Keratinocyte (primary cell): ENCODE measurements around the gene ZNF777.

Experiments used
- EZH2 ChIP-seq: IDR thresholded peaks from one replicate; pipeline ENCODE4 v1.6.1; 2012; ENCODE audit warnings: inconsistent platforms, mild to moderate bottlenecking, low read length, moderate library complexity
- TF ChIP-seq, protein P1 (sequence below), 3 experiments: IDR thresholded peaks in 1 of 3; conservative IDR thresholded peaks in 1 of 3; optimal IDR thresholded peaks in 1 of 3; 2 replicates in 2 of 3; 3 replicates in 1 of 3; pipeline versions ENCODE3 to v1.5.1; 2011; ENCODE audit warnings: low read length in 3 of 3, mild to moderate bottlenecking in 3 of 3, moderate library complexity in 2 of 3, control low read depth in 1 of 3, inconsistent platforms in 1 of 3; ENCODE audit not compliant: insufficient read depth in 2 of 3; ENCODE audit errors: extremely low read depth in 1 of 3

- no peak for TF ChIP-seq EZH2
- TF ChIP-seq, protein P1, sequence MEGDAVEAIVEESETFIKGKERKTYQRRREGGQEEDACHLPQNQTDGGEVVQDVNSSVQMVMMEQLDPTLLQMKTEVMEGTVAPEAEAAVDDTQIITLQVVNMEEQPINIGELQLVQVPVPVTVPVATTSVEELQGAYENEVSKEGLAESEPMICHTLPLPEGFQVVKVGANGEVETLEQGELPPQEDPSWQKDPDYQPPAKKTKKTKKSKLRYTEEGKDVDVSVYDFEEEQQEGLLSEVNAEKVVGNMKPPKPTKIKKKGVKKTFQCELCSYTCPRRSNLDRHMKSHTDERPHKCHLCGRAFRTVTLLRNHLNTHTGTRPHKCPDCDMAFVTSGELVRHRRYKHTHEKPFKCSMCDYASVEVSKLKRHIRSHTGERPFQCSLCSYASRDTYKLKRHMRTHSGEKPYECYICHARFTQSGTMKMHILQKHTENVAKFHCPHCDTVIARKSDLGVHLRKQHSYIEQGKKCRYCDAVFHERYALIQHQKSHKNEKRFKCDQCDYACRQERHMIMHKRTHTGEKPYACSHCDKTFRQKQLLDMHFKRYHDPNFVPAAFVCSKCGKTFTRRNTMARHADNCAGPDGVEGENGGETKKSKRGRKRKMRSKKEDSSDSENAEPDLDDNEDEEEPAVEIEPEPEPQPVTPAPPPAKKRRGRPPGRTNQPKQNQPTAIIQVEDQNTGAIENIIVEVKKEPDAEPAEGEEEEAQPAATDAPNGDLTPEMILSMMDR (optimal IDR thresholded peaks at IDR 0.05 in 1 of 3, IDR thresholded peaks at IDR 0.05 in 1 of 3, conservative IDR thresholded peaks at IDR 0.05 in 1 of 3; ENCODE audit: extremely low read depth in 1 of 3, insufficient read depth in 2 of 3, low read length in 3 of 3): no peak
Measured at GRCh38 chr7:149500201-149500600, 39.3 kb upstream of the ZNF777 start.
